Activated T-helper 17 cell treated with anti-CD3 and anti-CD28 coated beads, Interleukin-2, amount 50 U/mL, for 72 hours (primary cell): Measurements from ENCODE around the gene IQCN. TPM values are rescaled to one million over a fixed set of nuclear protein-coding genes. Genes with fewer than 3 reads are reported as not detected.
A peak's percentile ranks its signal among the peaks of the same experiment; 100 is the strongest.

Experiments used
- ATAC-seq: fragments of 150-1000 bp; cut with Tn5 transposase; replicated peaks from 2 replicates; pipeline ENCODE4 v1.10.0; 2021; ENCODE audit warnings: mild to moderate bottlenecking, moderate library complexity
- H3K27ac Mint-ChIP-seq: one replicate; pipeline ENCODE4 v1.8.0; 2022; ENCODE audit warnings: mixed read lengths
- H3K27me3 Mint-ChIP-seq: one replicate; pipeline ENCODE4 v1.8.0; 2022; ENCODE audit warnings: mixed read lengths
- H3K36me3 Mint-ChIP-seq: one replicate; pipeline ENCODE4 v1.8.0; 2022; ENCODE audit warnings: low read depth, mild to moderate bottlenecking, mixed read lengths
- H3K4me1 Mint-ChIP-seq: one replicate; pipeline ENCODE4 v1.8.0; 2022; ENCODE audit warnings: mixed read lengths
- H3K4me3 Mint-ChIP-seq: one replicate; pipeline ENCODE4 v1.8.0; 2022; ENCODE audit warnings: mild to moderate bottlenecking, mixed read lengths
- H3K9me3 Mint-ChIP-seq: one replicate; pipeline ENCODE4 v1.8.0; 2022; ENCODE audit warnings: mixed read lengths
- total RNA-seq, 2 donors: library from RNA; stranded (reverse); gene quantifications; one replicate each; pipeline ENCODE4 v1.2.3, GENCODE V29; 2022

The IQCN gene
- total RNA-seq, 2 donors from 2014 or later = 1.1 to 1.3 TPM

DNA sequence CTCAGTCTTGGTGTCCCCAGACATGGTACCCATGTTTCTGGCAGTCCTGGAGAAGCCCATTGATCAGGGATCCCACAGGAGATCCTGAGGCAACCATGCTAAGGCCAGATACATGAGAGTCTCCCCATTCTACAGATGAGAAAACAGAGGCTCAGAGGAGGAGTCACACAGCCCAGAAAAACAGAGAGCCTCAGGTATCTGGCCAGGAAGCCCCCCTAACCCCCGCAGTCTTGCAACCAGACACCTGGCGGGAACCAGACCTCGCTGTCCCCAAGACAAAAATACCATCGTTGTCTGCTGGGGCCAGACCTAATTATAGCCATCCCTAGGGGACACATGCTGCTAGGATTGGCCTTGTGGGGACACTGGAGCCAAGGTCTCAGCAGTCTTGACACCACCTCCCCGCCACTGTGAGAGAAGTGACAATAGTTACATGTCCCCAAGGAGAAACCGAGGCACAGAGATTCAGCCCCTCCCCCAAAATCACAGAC, 46.4 kb downstream of the IQCN start:
- peaks cover 62% of the 10 kb centered on the region for H3K27me3 Mint-ChIP-seq
- H3K27ac Mint-ChIP-seq = no peak overlapping the region
- peaks cover 14% of the 10 kb centered on the region for H3K4me1 Mint-ChIP-seq
- H3K36me3 Mint-ChIP-seq = peaks cover 6% of the 10 kb centered on the region
- no peak for ATAC-seq
- no peak overlapping the region for H3K4me3 Mint-ChIP-seq
- no peaks in the 10 kb centered on the region for H3K9me3 Mint-ChIP-seq

DNA sequence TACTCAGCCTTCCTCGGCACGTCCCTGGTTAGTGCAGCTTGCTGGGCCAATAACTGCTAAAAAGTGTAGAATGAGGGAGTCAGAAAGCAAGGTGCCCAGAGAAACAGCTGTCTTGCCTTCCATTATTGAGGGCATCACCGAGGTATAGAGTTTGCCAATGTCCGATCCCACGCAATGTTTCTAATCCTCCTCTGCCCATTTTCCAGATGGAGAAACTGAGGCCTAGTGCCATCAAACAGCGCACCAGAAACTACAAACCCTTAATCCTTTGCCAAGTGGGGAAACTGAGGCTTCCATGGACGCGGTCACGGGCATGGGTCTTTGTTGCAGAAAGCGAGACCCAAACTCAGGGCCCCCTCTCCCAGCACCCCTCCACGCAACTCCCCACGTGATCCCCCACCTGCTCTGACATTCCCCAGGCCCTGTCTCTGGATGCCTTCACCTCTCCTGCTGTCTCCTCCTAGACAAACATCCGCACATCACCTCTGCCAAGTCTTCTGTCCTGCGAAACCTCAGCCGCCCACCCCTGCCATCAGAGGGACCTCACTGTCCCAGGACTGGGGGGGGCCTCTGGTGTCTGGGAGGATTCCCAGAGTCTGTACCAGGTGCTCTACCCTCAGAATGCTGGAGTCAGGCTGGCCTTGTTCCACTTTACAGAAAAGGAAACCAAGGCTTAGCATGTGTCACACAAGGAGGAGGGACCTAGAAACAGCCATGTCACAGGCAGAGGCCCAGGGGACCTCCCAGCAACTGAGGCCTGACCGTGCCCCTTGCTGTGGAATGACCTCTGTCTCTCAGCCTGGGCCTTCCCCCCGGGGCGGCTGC, 47.1 kb downstream of the IQCN start:
- peaks cover 14% of the 10 kb centered on the region for H3K4me1 Mint-ChIP-seq
- peaks cover 6% of the 10 kb centered on the region for H3K36me3 Mint-ChIP-seq
- ATAC-seq = no peak
- peaks cover 57% of the 10 kb centered on the region for H3K27me3 Mint-ChIP-seq
- H3K9me3 Mint-ChIP-seq = no peaks in the 10 kb centered on the region
- H3K4me3 Mint-ChIP-seq = peak overlapping the region; percentile 40
- H3K27ac Mint-ChIP-seq = no peak overlapping the region

DNA sequence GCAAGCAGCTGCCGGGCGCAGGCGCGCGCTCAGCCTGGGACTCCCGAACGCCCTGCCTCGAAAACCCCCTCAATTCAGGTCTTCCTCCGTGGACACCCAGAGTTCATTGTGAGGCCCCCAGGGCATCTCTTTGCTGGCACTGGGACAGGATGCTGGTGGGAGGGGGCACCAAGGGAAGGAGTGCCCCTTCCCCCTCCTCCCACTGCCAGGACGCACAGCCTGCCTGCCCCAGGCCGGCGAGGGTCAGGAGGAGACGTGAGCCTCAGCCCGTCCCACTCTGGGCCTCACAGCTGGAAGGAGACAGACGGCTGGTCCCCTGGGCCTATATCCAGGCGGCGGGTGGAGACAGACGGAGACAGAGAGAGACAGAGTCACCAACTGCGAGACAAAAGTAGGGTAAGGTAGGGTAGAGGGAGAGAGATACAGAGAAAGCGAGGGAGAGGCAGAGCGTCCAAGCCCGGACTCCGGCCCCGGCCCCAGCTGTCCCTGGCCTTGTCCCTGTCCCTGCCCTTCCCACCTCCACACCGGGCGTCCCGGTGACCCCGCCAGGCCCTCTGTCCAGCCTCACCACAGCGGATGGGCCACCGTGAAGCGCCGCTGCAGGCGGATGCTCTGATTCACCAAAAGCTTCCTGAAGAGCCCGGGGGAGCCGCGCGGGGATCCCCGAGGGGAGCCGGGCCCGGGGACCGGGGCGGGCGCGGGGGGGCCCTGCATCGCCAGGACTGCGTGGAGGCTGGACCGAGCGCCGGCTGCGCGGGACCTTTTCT, 48.4 kb downstream of the IQCN start, which contains the start of gene PDE4C:
Gene PDE4C, minus strand, starts transcription at position 737 of the 767 bp plus-strand sequence. Its CDS starts 23 bp downstream, at position 714.
- H3K4me3 Mint-ChIP-seq = peak within 1 kb of the TSS; percentile 98
- peaks cover 6% of the 10 kb centered on the region for H3K36me3 Mint-ChIP-seq
- no peaks in the 10 kb centered on the region for H3K9me3 Mint-ChIP-seq
- peaks cover 51% of the 10 kb centered on the region for H3K27me3 Mint-ChIP-seq
- ATAC-seq = no peak
- peaks cover 14% of the 10 kb centered on the region for H3K4me1 Mint-ChIP-seq
- no peak within 1 kb of the TSS for H3K27ac Mint-ChIP-seq

DNA sequence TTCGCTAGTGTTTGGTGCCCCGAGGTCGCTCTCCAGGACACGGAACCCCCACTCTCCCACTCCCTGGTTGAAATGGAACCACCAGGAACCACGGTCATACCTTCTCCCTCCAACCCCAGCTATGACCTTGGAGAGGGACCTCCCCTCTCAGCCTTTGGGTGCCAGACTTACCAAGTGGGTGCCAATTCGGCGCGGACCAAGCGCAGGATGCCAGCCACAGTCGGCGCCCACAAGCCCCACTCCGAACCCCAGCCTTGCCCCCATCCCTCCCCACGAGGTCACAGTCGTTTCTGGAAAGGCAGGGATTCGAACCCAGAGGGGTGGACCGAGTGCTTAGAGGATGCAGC, 48.9 kb downstream of the IQCN start:
- no peaks in the 10 kb centered on the region for H3K9me3 Mint-ChIP-seq
- peaks cover 48% of the 10 kb centered on the region for H3K27me3 Mint-ChIP-seq
- ATAC-seq = no peak
- peak overlapping the region; percentile 98 for H3K4me3 Mint-ChIP-seq
- H3K4me1 Mint-ChIP-seq = peaks cover 14% of the 10 kb centered on the region
- H3K27ac Mint-ChIP-seq = no peak overlapping the region
- H3K36me3 Mint-ChIP-seq = peaks cover 6% of the 10 kb centered on the region

DNA sequence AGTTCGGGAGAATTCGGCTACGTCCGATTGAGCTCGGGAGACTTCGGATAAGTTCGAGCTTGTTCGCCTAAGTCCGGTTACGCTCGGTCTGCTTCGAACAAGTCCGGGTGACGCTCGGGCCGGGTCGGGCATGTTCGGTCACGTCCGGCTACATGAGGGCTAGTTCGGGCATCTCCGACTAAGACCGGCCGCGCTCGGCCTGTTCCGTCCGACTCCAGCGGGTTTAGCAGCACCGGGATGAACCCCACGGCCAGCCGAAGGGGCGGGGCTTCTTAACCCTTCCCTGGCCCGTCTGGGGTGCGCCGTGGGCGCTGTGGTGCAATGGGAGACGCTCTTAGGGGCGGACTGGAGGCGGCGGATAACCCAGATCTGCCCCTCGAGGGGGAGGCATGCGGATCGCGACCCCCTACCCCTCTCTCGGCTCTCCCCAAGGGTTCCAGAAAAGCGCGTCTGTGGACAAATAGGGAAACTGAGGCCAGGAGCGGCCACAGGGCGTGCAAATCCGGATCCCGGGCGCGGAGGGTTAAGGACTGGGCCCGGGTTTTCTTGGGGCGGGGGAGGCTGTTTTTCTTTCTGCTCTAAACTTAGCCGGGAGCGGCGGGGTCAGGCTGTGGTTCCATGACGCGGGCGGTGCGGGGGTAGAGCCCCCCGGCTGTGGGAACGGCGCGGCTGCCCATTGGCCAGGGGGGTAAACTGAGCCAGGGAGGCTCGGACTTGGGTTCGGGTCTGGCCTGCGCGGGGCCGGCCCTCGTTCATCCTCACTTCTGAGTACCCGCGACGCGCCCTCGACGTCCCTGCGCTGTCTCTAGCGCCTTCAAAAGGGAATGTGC, 49.5 kb downstream of the IQCN start:
- peak overlapping the region; percentile 93 for H3K27ac Mint-ChIP-seq
- H3K4me1 Mint-ChIP-seq = peaks cover 11% of the 10 kb centered on the region
- H3K36me3 Mint-ChIP-seq = peaks cover 6% of the 10 kb centered on the region
- H3K9me3 Mint-ChIP-seq = no peaks in the 10 kb centered on the region
- H3K4me3 Mint-ChIP-seq = peak overlapping the region; percentile 98
- ATAC-seq = peak; percentile 97
- H3K27me3 Mint-ChIP-seq = peaks cover 44% of the 10 kb centered on the region

DNA sequence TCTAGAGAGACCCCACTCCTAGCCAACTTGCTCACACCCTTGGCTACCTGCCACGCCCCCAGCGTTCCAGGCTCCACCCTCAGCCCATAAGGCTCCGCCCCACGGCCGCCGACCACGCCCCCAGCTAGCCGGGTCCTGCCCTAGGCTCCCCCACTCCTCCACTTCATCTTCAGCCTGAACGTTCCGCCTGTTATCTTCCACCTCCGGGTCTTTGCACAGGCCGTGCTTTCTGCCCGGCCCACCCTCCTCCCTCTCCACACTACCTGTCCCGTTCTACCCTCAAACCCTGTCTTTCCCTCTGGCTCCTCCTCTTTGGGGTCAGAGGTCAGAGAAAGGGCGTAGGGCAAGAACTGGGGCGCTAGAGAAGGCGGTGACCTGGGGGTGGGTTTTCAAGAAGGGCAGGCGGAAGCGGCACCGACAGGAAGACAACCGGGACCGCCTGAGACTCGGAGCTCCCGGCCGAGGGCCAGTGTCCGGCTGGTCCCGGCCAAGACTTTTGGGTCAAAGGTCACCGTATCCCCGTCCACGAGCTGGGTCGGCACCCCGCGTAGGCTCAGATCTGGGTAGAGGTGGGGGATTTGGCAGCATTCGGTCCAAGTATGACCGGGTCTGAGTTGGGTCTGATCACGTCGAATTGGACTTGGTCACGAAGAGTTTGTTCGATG, 50.3 kb downstream of the IQCN start:
- H3K36me3 Mint-ChIP-seq = peaks cover 6% of the 10 kb centered on the region
- H3K9me3 Mint-ChIP-seq = no peaks in the 10 kb centered on the region
- H3K4me3 Mint-ChIP-seq = peak overlapping the region; percentile 98
- H3K27ac Mint-ChIP-seq = peak overlapping the region; percentile 93
- peak; percentile 19 for ATAC-seq
- peaks cover 10% of the 10 kb centered on the region for H3K4me1 Mint-ChIP-seq
- peaks cover 40% of the 10 kb centered on the region for H3K27me3 Mint-ChIP-seq

DNA sequence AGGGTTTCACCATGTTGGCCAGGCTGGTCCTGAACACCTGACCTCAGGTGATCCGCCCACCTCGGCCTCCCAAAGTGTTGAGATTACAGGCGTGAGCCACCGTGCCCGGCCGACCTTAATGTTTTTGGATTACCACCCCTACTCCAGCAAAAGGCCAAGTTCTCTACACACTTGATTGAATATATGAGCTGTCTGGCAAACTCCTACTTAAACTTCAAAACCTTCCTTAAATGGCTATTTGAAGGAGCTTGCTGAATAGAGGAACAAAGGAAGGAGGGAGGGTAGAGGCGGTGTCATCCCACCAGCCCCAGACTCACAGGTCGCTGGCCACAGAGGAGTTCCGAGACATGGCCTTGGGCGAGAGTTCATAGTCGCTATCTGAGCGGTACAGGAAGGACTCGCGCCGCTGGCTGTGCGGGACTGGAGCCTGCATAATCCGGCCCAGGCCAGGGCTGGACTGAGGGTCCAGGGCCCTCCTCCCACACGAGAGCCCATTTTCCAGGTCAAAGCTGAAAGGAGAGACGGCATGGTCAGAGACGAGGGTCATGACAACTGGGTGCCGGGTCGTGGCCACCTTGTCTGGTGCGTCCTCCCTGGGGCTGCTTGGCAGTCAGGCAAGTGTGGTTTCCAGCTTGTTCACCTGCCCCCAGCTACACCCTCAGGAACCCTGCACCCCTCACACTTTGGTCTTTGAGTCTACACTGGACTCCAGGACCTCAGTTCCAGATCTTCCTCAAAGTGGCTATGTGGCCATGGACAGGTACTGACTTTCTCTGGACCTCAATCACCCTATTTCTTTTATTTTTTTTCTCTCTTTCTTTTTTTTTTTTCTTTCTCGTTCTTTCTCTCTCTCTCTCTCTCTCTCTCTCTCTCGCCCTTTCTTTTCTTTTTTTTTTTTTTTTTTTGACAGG, 52.2 kb downstream of the IQCN start:
- ATAC-seq = no peak
- Mint-ChIP-seq H3K4me1 (peaks cover 10% of the 10 kb centered on the region), H3K9me3 (no peaks in the 10 kb centered on the region), H3K36me3 (peaks cover 6% of the 10 kb centered on the region), H3K27me3 (peaks cover 29% of the 10 kb centered on the region), H3K27ac (no peak overlapping the region), H3K4me3 (no peak overlapping the region)

DNA sequence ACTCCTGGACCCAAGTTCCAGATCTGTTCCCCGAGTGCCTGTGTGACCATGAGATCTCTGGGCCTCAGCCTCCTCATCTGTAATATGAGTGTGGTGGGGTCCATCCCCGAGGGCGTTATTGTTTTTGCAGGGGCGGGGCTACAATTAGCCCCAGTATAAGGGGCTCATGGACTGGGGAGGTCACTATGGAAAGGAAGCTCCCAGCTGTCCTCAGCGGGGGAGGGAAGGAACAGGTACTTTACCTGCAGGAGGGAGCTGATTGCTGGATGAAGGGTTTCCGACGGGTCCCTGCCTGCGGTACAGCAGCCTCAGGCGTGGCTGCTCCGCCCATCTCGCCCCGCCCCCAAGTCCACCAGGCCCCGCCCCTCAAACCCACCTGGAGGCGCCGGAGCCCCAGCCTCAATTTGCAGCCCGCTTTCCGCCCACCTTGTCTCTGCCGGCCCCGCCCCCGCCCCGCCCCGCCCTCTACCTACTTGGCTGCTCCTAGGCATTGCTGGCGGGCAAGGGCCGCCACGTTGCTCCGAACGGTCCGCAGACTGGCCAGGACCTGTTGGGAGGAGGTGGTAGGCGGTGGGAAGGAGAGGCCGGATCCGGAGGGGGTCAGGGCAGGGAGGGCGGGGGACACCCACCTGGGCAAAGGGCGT, 53.5 kb downstream of the IQCN start:
- Mint-ChIP-seq H3K4me3 (no peak overlapping the region), H3K4me1 (peaks cover 10% of the 10 kb centered on the region), H3K27me3 (peaks cover 20% of the 10 kb centered on the region), H3K9me3 (no peaks in the 10 kb centered on the region), H3K36me3 (peaks cover 6% of the 10 kb centered on the region), H3K27ac (no peak overlapping the region)
- no peak for ATAC-seq

DNA sequence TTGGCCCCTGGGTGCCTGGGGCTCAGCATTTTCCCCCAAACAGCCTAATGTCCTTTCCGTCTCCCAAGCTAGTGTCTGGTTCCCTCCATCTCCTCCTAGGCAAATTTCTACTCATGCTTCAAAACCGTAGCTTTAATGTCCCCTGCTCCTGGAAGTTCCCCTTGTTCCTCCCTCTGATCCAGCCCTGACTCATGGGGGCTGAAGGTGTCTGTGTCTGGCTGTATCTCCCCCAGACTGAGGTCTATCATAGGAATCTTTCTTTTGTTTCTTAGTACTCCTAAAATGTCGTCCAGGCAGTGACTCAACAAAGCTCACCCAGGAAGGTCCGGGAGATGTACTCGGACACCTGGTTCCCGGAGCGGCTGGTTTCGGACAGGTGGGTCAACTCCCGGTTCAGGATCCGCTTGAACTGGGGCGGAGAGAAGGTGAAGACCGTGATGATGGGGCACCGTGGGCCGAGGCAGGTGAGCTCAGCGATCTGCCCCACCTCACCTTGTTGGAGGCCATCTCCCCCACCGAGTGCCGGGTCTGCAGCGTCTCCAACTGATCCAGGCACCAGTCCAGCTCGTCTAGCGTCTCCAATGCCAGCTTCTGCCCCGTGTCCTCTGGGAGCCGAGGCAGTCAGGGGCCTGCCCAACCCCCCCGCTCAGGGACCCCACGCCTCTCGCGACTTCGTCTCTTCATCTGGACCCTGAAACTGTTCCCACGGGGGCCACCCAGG, 54.2 kb downstream of the IQCN start:
- no peak overlapping the region for H3K27ac Mint-ChIP-seq
- H3K4me1 Mint-ChIP-seq = peaks cover 13% of the 10 kb centered on the region
- peaks cover 6% of the 10 kb centered on the region for H3K36me3 Mint-ChIP-seq

DNA sequence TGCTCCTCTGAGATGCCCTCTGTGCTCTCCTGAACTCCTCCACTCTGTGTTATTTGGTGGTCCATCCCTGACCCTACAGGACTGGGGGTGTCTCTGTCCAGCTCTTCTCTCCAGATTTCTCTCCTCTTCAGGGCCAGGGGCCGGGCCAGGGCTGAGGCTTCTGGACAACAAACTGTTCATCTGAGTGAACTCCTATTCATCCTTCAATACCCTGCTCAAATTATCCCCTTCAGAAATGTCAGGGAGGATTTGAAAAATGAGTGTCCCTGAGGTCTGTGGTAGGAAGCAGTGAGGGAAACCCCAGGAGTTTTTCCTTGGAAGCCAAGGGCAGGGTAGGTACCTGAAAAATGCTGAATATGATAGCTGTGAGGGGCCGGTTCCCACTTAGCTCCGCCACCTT, 55.7 kb downstream of the IQCN start:
- H3K9me3 Mint-ChIP-seq = no peaks in the 10 kb centered on the region

More for the DNA sequence above, 54.2 kb downstream of the IQCN start:
- Mint-ChIP-seq H3K4me3 (no peak overlapping the region), H3K9me3 (no peaks in the 10 kb centered on the region), H3K27me3 (peaks cover 19% of the 10 kb centered on the region)
- no peak for ATAC-seq

DNA sequence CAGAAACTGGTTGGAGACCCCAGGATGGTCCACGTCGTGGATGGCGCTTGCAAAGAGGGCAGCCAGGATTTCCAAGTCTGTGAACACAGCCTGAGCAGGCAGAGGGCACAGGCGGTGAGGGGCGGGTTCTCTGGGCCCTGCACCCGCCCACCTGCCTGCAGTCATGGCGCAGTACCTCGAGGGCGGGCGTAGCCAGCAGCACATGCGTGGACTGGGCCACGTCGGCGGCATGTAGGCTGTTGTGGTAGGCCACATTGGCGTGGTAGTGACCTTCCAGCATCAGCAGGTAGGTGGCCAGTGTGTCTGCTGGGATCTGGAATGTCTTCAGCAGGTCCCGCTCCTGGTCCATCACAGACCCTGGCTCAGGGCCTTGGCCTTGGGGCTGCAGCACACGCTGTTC, 56.1 kb downstream of the IQCN start:
- Mint-ChIP-seq H3K4me3 (no peak overlapping the region), H3K4me1 (peaks cover 5% of the 10 kb centered on the region), H3K27me3 (peaks cover 6% of the 10 kb centered on the region), H3K9me3 (no peaks in the 10 kb centered on the region), H3K27ac (no peak overlapping the region), H3K36me3 (no peaks in the 10 kb centered on the region)
- no peak for ATAC-seq

More for the DNA sequence above, 55.7 kb downstream of the IQCN start:
- Mint-ChIP-seq H3K36me3 (no peaks in the 10 kb centered on the region), H3K27me3 (peaks cover 8% of the 10 kb centered on the region), H3K27ac (no peak overlapping the region), H3K4me1 (peaks cover 5% of the 10 kb centered on the region), H3K4me3 (no peak overlapping the region)
- no peak for ATAC-seq

DNA sequence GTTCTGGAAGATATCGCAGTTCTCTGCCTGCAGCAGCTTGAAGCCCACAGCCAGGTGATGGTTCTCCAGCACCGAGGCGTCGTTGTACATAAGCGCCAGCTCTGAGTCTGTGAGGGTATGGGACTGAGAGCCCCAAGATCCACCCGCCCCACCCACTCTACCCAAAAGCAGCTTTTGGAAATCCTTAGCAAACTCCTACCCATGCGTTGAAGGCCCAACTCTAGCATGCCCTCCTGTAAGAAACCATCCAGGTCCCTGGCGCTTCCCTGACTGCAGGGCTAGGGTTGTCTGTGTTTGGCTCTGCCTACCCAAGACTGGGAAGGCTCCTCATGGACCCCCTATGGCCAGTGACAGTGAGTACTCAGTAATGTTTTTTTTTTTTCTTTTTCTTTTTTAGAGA, 57.5 kb downstream of the IQCN start:
- Mint-ChIP-seq H3K9me3 (no peaks in the 10 kb centered on the region), H3K27me3 (peaks cover 6% of the 10 kb centered on the region), H3K4me3 (no peak overlapping the region), H3K36me3 (no peaks in the 10 kb centered on the region), H3K27ac (no peak overlapping the region), H3K4me1 (peaks cover 5% of the 10 kb centered on the region)
- no peak for ATAC-seq
